Dermis lymphatic vessel endothelial cell (primary cell): ENCODE data around the gene ZNF768. TPM values are rescaled to one million over a fixed set of nuclear protein-coding genes. Genes with fewer than 3 reads are reported as not detected.

Experiments
- total RNA-seq: library from RNA; depleted of rRNA; stranded (reverse); fragments of >200 nt; gene quantifications from 2 replicates; pipeline ENCODE4 v1.2.1, GENCODE V29; 2014

Gene ZNF768
- total RNA-seq: 14.8 and 15.3 TPM in 2 replicates

GRCh38 chr16:30526137-30526822 is at the start of gene ZNF768:
ZNF768 (minus strand) TSS chr16:30526566; CDS start chr16:30526413, 153 bp downstream.

DNA sequence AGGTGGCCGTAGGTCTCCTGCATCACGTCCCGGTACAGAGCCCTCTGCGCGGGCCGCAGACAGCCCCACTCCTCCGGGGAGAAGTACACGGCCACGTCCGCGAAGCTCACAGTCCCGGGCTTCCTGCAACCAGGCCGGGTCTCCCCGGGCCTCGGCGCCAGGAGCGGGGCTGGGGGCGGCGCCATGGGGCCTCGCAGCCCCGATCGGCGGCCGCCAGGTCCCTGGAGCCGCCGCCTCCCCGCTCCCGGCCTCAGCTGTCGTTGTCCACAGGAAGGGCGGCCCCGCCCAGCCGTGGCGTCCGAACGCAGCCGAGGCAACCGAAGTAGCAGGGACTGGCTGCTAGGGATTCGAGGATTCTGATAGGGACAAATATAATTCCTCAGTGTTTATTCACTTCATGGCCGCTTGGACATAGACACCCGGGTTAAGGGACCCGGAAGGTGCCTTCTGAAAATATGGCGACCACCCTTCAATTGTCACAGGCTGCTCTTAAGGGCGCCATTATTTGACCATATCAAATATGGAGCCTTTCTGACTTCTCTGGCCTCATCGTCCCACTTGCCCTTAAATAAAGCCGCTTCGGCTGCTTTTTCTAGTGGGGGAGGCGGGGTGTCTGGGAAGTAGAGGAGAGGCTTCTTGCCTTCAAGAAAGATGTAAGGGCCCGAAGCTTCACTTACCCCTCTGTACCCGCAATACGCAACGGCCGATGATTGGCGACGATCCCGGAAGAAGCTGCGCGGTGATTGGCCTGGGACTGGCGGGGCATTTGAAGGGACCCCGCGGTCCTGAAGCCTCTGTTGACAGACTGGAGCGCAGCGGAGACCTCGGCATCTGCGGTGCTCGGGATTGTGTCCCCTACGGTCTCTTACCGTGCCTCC is 45.3 kb upstream of the ZNF768 start, which contains the start of gene ZNF688:
Gene ZNF688 (minus strand): TSS at position 270 of the 878 bp plus-strand sequence. CDS start 85 bp downstream, at position 185.

DNA sequence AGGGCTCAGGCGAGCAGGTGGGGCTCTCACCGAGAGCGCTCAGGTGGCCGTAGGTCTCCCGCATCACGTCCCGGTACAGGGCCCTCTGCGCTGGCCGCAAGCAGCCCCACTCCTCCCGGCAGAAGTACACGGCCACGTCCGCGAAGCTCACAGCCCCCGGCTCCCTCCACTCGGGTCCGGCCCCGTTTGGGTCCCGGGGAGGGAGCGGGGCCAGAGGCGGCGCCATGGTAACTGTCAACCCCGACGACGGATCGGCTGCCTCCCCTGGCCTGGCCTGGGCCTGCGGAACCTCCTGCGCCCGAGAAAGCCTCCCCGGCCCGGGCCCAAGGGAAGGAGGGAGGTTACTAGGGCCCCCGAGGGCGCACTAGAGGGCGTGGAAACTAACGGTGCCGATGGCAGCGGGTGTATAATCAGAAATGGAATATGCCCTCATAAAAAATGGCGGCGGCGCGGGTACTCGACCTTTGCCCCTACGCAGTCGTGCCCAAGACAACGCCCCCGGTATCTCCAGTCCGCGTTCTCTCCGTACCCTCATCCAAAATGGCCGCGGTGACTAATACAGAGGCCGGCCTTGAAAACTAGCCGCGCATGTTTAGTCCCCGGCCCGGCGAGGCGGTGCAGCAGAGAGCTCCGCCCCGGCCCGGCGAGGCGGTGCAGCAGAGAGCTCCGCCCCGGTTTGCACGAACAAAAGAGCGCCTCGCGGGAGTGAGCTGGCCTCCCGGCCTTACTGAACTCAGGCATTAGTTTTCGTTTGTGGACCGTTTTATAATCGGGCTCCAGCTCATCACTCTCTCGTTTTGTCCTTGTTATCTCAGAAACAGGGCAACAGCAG is 31.8 kb upstream of the ZNF768 start, which contains the start of gene ZNF764:
Gene ZNF764 (minus strand): TSS at position 418 of the 832 bp plus-strand sequence. CDS start 192 bp downstream, at position 226.

DNA sequence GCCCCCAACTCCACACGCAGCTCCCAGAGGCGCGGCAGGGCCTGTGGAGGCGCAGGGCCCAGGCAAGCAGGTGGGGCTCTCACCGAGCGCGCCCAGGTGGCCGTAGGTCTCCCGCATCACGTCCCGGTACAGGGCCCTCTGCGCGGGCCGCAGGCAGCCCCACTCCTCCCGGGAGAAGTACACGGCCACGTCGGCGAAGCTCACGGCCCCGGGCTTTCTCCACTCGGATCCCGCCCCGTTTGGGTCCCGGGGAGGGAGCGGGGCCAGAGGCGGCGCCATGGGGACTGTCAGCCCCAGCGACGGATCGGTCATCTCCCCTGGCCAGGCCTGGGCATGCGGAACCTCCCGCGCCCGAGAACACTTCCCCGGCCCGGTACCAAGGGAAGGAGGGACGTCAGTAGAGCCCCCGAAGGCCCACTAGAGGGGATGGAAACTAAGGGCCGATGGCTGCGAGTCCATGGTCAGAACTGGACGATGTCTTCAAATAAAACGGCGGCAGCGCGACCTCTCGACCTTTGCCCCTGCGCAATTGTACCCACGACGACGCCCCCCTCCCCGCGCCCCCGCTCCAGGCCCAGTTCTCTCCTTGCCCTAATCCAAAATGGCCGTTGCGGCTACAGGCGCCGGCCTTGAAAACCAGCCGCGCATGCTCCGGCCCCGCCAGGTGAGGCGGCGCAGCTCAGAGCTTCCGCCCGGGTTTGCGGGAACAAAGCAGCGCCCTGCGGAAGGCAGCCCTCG is 8.2 kb upstream of the ZNF768 start, which contains the start of gene ZNF747:
Gene ZNF747 (minus strand): TSS at position 491 of the 738 bp plus-strand sequence. CDS start 179 bp downstream, at position 312.

Other genes with a start within 250 kb of the ZNF768 start
- 33.8 and 39.9 TPM in 2 replicates for gene CD2BP2, start 171.3 kb downstream of the ZNF768 start, total RNA-seq
- 18.0 and 21.6 TPM in 2 replicates for gene TBC1D10B, start 156.1 kb downstream of the ZNF768 start, total RNA-seq
- gene MYL11, start 151.8 kb downstream of the ZNF768 start, total RNA-seq: not detected in 2 replicates
- gene SEPTIN1, start 144.0 kb downstream of the ZNF768 start, total RNA-seq: 0.11 TPM in 1 of 2 replicates, not detected in the other
- 11.8 and 19.3 TPM in 2 replicates for gene ZNF48, start 131.1 kb downstream of the ZNF768 start, total RNA-seq
- 8.0 and 13.7 TPM in 2 replicates for gene ZNF771, start 119.0 kb downstream of the ZNF768 start, total RNA-seq
- 95.3 and 120 TPM in 2 replicates for gene DCTPP1, start 96.5 kb downstream of the ZNF768 start, total RNA-seq
- gene SEPHS2, start 80.7 kb downstream of the ZNF768 start, total RNA-seq: 23.4 and 23.7 TPM in 2 replicates
- under 0.01 TPM in 1 of 2 replicates, not detected in the other for gene ITGAL, start 53.8 kb downstream of the ZNF768 start, total RNA-seq
- gene ZNF747, start 8.3 kb upstream of the ZNF768 start, total RNA-seq: 6.8 and 8.1 TPM in 2 replicates
- 3.1 and 4.6 TPM in 2 replicates for gene ZNF764, start 31.8 kb upstream of the ZNF768 start, total RNA-seq
- 5.8 and 9.4 TPM in 2 replicates for gene ZNF688, start 45.1 kb upstream of the ZNF768 start, total RNA-seq
- 8.3 and 12.4 TPM in 2 replicates for gene ZNF785, start 59.1 kb upstream of the ZNF768 start, total RNA-seq
- 4.0 and 4.5 TPM in 2 replicates for gene ZNF689, start 83.8 kb upstream of the ZNF768 start, total RNA-seq
- 3.8 and 5.5 TPM in 2 replicates for gene PRR14, start 124.4 kb upstream of the ZNF768 start, total RNA-seq
- 13.9 and 14.2 TPM in 2 replicates for gene FBRS, start 131.9 kb upstream of the ZNF768 start, total RNA-seq
- gene SRCAP, start 172.6 kb upstream of the ZNF768 start, total RNA-seq: 27.6 TPM in 2 replicates
- 12.3 and 17.4 TPM in 2 replicates for gene PHKG2, start 221.9 kb upstream of the ZNF768 start, total RNA-seq
- 0.54 and 1.1 TPM in 2 replicates for gene CFAP119, start 235.5 kb upstream of the ZNF768 start, total RNA-seq
- 34.4 and 52.9 TPM in 2 replicates for gene RNF40, start 235.8 kb upstream of the ZNF768 start, total RNA-seq